ES-I3 (cell line): ENCODE measurements around the gene PPP2R5C.
"Not testable (repeated sequence)": the region's sequence is repeated elsewhere in the genome, so short reads cannot be mapped to it uniquely, and the experiment has no call there.

Experiments used
- H3K36me3 ChIP-seq: 2 replicates; pipeline ENCODE4 v1.6.1; 2013; ENCODE audit warnings: mild to moderate bottlenecking, low read length, control low read depth, moderate library complexity; ENCODE audit not compliant: insufficient read depth
- H3K4me1 ChIP-seq: 2 replicates; pipeline ENCODE4 v1.6.1; 2013; ENCODE audit warnings: mild to moderate bottlenecking, control low read depth, low read length; ENCODE audit not compliant: insufficient read depth
- H3K9ac ChIP-seq: 2 replicates; pipeline ENCODE4 v1.6.1; 2013; ENCODE audit warnings: low read depth, mild to moderate bottlenecking, low read length, moderate library complexity
- H3K9me3 ChIP-seq: 2 replicates; pipeline ENCODE4 v1.6.1; 2013; ENCODE audit warnings: mild to moderate bottlenecking, low read length, moderate library complexity; ENCODE audit not compliant: control insufficient read depth, insufficient read depth

PPP2R5C gene

DNA sequence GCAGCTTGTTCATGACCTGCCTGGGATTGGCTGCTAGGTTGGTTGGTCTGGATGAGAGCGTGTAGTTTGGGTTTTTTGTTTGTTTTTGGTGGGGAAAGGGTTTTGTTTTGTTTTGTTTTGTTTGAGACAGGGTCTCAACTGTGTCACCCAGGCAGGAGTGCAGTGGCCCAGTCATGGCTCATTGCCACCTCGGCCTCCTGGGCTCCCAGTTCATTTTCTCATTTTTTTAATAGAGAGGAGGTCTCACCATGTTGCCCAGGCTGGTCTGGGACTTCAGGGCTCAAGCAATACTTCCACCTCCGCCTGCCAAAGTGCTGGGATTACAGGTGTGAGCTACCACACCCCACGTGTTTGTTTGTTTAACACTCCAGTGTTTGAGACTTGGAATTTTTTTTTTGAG lies 206.7 kb downstream of the PPP2R5C start:
- no peaks in the 10 kb centered on the region for H3K9me3 ChIP-seq
- H3K9ac ChIP-seq, result no peak overlapping the region
- H3K36me3 ChIP-seq, result no peaks in the 10 kb centered on the region
- peaks cover 18% of the 10 kb centered on the region for H3K4me1 ChIP-seq

DNA sequence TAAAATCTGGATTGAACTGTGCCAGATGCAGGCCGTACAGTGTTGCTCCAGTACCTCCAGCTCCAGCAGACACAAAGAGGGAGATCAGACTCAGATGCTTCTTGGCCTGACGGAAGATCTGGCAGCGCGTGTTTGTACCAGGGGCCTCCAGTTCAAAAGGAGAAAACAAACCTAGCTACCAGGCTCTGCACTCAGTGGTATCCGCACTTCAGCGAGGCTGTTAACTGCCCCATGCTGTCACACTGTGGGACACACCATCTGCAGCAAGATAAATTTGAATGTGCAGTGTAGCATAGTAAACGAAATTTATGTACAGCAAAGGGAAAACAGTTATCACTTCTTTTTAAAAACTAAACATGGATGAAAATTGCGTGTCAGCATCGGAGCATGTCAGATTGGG lies 208.0 kb downstream of the PPP2R5C start:
- Histone ChIP-seq H3K9me3 (no peaks in the 10 kb centered on the region), H3K4me1 (peaks cover 18% of the 10 kb centered on the region), H3K9ac (no peak overlapping the region), H3K36me3 (no peaks in the 10 kb centered on the region)

DNA sequence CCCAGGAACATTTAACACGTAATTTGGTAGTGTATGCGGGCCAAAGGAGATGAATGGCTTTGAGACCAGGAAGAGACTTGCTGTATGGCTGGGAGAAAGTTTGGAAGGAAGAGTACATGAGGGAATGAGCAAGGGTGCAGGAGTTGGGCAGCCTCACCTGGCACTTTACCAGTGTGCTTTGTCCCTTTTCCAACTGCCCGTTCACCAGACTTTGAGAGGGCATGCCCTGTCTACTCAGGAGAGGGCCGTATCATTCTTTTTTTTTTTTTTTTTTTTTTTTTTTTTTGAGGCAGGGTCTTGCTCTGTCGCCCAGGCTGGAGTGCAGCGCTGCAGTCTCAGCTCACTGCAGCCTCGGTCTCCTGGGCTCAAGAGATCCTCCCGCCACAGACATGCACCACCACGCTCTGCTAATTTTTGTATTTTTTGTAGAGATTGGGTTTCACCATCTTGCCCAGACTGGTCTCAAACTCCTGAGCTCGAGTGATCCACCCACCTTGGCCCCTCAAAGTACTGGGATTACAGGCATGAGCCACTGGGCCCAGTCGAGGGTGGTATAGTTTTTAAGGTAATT lies 209.4 kb downstream of the PPP2R5C start:
- Histone ChIP-seq H3K4me1 (peaks cover 18% of the 10 kb centered on the region), H3K36me3 (no peaks in the 10 kb centered on the region), H3K9ac (no peak overlapping the region)

DNA sequence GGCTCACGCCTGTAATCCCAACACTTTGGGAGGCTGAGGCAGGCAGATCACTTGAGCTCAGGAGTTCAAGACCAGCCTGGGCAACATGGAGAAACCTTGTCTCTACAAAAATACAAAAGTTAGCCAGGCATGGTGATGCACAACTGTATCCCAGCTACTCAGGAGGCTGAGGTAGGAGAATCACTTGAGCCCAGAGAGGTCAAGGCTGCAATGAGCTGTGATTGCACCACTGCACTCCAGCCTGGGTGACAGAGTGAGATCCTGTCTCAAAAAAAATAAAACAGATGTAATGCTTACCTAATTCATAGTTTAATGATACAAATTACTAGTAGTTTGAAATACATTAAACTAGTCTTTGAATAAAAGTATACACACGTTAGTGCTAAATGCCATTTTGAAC lies 209.9 kb downstream of the PPP2R5C start:
- not testable (repeated sequence) for H3K36me3 ChIP-seq, H3K9ac ChIP-seq, H3K9me3 ChIP-seq
- peaks cover 18% of the 10 kb centered on the region for H3K4me1 ChIP-seq

More for the DNA sequence above, 209.4 kb downstream of the PPP2R5C start:
- no peaks in the 10 kb centered on the region for H3K9me3 ChIP-seq

DNA sequence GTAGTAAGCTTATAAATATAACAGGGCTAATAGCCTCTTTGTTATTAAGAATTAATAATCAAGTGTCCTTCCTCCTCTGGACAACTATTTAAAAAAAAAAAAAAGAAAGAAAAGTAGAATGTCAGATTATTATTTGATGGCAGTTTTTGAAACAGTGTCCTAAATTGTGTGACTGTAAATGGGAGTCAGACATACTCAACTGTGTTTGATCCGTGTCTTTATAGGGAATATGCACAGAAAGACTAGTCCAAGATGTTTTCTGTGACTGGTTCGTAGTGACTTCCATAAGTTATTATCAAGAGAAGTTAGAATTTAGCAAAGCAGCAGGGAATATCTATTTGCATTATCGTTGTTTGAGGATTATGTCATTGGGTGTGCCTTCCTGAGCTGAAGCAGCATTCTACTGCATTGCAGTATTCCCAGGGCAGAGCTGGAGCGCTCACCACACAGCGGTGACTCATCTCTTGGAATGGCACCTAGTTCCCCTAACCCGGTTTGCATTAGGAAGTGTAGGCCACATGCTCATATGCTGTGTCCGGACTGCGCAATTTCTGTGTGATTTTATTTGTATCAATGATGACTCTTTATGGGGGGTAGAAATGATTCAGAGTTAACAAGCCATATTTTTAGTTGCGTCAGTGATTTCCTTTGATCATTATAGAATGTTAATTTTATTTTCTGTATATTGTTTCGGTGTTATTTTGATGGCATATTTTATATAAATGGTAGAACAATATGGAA lies 210.8 kb downstream of the PPP2R5C start:
- Histone ChIP-seq H3K4me1 (peaks cover 18% of the 10 kb centered on the region), H3K9me3 (no peaks in the 10 kb centered on the region), H3K9ac (no peak overlapping the region), H3K36me3 (0 out of 2 replicates have a peak, but pooled peaks cover under 1% of the 10 kb centered on the region)

DNA sequence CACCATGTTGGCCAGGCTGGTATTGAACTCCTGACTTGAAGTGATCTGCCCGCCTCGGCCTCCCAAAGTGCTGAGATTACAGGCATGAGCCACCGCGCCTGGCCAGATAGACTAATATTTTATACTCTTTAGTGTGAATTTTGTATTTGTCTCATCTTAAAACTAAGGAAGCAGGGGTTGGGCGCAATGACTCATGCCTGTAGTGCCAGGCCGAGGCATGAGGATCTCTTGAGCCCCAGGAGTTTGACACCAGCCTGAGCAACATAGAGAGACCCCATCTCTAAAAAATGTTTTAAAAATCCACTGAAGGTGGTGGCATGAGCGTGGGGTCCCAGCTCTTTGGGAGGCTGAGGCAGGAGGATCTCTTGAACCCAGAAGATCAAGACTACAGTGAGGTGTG lies 211.8 kb downstream of the PPP2R5C start:
- peaks cover 14% of the 10 kb centered on the region for H3K4me1 ChIP-seq
- peaks cover 8% of the 10 kb centered on the region; the same call in 1 of the 2 replicates for H3K36me3 ChIP-seq
- no peak overlapping the region for H3K9ac ChIP-seq
- no peaks in the 10 kb centered on the region for H3K9me3 ChIP-seq

DNA sequence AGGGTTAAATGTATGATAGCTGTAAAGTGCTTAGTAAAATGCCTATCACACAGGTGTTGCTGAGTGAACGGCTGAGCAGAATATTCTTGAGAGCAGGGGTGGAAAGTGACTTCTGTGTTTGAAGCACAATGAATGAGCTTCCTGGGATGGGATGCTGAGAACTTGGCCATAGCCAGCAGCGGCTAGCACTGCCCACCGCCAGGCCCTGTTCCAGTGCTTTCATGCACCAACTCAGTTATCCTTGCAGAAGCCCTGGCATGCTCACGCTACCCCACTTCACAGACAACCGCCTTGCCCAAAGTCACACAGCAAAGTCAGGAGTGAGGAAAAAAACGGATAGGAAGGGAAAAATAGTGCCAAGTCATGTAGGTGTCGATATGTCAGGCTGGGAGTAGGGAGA lies 213.7 kb downstream of the PPP2R5C start:
- H3K9ac ChIP-seq, result no peak overlapping the region
- peaks cover 14% of the 10 kb centered on the region for H3K4me1 ChIP-seq
- H3K36me3 ChIP-seq, result peaks cover 23% of the 10 kb centered on the region
- H3K9me3 ChIP-seq, result no peaks in the 10 kb centered on the region
